ENCODE data around the gene LTB4R2. TPM values are rescaled to one million over a fixed set of nuclear protein-coding genes. Genes with fewer than 3 reads are reported as not detected.

The LTB4R2 gene
- total RNA-seq, 2 experiments from 2014 or later = 15.7 to 37.6 TPM

DNA sequence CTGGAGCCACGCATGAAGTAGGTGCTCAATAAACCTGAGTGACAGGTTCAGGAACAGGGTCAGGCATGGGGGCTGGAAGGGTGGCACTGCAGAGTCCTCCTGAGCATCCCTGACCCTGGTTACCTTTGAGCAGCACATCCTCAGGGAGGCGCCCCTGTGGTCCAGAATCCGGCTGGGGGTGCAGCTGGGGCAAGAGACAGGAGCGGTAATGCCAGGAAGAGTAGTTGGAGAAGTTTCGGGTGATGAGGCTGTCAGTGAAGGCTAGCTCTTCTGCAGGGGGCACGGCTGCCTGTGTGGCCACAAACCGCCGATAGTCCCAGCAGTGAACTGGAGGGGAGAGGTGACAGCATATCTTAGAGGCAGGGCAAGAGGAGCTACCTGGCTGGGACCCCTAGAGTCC lies 40.6 kb upstream of the LTB4R2 start:
- no peak overlapping the region for H3K4me2 ChIP-seq (ENCODE audit: low read length)
- peaks cover 38% of the 10 kb centered on the region for H3K4me1 ChIP-seq (ENCODE audit: insufficient read depth, low read length, poor library complexity, severe bottlenecking)
- DNase-seq (ENCODE audit: low spot score) = no peak
- BruUV-seq (replicated peaks) = no TSS peak
- no peak overlapping the region for H3K27ac ChIP-seq (ENCODE audit: low read depth, low read length, poor library complexity, severe bottlenecking)
- intact Hi-C loops (cut with micrococcal nuclease; ENCODE audit: unreplicated experiment) = no loop called here
- ChIA-PET POLR2A (interaction anchor here (0.6 to 3.2 kb wide), 3 partner anchors 23 to 134 kb away, joined by 3 to 21 read pairs (median 4); no protein-coding TSS in a partner anchor), CTCF (ENCODE audit: unreplicated experiment) (no interaction called here)
- no peaks in the 10 kb centered on the region for H3K9me3 ChIP-seq (ENCODE audit: low read length)
- H4K20me1 ChIP-seq (ENCODE audit: insufficient read depth, low read length) = no peaks in the 10 kb centered on the region
- no peak overlapping the region for H2AFZ ChIP-seq (ENCODE audit: low read length)
- H3K79me2 ChIP-seq (ENCODE audit: insufficient read depth, low read depth, low read length) = no peaks in the 10 kb centered on the region
- TF ChIP-seq EZH2phosphoT487 (IDR thresholded peaks at IDR 0.05; ENCODE audit: borderline replicate concordance, low read depth, low read length) = no peak
- TF ChIP-seq, protein P1, sequence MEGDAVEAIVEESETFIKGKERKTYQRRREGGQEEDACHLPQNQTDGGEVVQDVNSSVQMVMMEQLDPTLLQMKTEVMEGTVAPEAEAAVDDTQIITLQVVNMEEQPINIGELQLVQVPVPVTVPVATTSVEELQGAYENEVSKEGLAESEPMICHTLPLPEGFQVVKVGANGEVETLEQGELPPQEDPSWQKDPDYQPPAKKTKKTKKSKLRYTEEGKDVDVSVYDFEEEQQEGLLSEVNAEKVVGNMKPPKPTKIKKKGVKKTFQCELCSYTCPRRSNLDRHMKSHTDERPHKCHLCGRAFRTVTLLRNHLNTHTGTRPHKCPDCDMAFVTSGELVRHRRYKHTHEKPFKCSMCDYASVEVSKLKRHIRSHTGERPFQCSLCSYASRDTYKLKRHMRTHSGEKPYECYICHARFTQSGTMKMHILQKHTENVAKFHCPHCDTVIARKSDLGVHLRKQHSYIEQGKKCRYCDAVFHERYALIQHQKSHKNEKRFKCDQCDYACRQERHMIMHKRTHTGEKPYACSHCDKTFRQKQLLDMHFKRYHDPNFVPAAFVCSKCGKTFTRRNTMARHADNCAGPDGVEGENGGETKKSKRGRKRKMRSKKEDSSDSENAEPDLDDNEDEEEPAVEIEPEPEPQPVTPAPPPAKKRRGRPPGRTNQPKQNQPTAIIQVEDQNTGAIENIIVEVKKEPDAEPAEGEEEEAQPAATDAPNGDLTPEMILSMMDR (conservative IDR thresholded peaks at IDR 0.05; ENCODE audit: low read length) = no peak
- no peaks in the 10 kb centered on the region for H3K9me2 ChIP-seq (ENCODE audit: insufficient read depth, low read length)
- H3K4me3 ChIP-seq (ENCODE audit: low read depth, low read length, poor library complexity, severe bottlenecking) = no peak overlapping the region
- H3K36me3 ChIP-seq (ENCODE audit: insufficient read depth, low read length) = no peaks in the 10 kb centered on the region

DNA sequence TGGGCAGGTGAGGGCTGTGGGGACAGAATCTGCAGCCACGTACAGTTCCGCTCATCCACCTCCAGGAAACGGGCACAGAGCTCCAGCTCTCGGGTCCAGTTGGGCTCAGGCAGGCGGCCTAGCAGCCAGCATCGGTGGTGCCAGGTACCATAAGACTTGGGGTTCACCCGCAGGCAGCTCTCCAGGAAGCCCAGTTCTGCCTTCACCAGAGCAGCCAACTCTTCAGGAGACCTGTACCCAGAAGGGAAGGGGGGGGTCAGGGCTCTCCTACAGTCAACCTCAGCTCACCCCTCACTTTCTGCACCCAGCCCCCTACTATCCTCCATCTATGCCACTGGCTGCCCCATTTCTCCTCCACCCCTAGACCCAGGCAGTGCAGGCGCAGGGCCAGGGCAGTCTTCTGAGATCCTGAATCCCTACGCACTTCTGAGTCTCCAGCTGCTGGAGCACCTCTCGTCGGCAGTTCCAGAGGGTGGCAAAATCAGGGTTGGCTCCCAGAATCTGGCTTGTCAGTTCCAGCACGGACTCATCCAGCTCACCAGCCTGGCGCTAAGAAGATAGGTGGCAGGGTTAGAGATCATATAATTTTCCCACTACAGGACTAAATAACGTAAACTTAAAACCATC lies 39.9 kb upstream of the LTB4R2 start:
- Histone ChIP-seq H3K4me3 (ENCODE audit: low read depth, low read length, poor library complexity, severe bottlenecking) (peak overlapping the region; percentile 84), H4K20me1 (ENCODE audit: insufficient read depth, low read length) (no peaks in the 10 kb centered on the region), H3K79me2 (ENCODE audit: insufficient read depth, low read depth, low read length) (no peaks in the 10 kb centered on the region), H3K27ac (ENCODE audit: low read depth, low read length, poor library complexity, severe bottlenecking) (no peak overlapping the region), H3K9me2 (ENCODE audit: insufficient read depth, low read length) (no peaks in the 10 kb centered on the region), H3K4me2 (ENCODE audit: low read length) (peak overlapping the region; percentile 82), H2AFZ (ENCODE audit: low read length) (no peak overlapping the region), H3K36me3 (ENCODE audit: insufficient read depth, low read length) (no peaks in the 10 kb centered on the region), H3K9me3 (ENCODE audit: low read length) (no peaks in the 10 kb centered on the region), H3K4me1 (ENCODE audit: insufficient read depth, low read length, poor library complexity, severe bottlenecking) (peaks cover 36% of the 10 kb centered on the region)
- POLR2A ChIA-PET = interaction anchor here (0.6 to 3.2 kb wide), 8 partner anchors 13 to 134 kb away, joined by 3 to 21 read pairs (median 4); partner anchors contain the start of genes GMPR2, MDP1, NEDD8 and TINF2
- no TSS peak for BruUV-seq (replicated peaks)
- CTCF ChIA-PET (ENCODE audit: unreplicated experiment) = interaction anchor here (1.3 kb wide), 1 partner anchor 28 kb away, joined by 5 read pairs; the partner anchor contains the start of gene TINF2
- no peak for TF ChIP-seq EZH2phosphoT487 (IDR thresholded peaks at IDR 0.05; ENCODE audit: borderline replicate concordance, low read depth, low read length)
- TF ChIP-seq, protein P1 (conservative IDR thresholded peaks at IDR 0.05; ENCODE audit: low read length) = no peak
- intact Hi-C loops (cut with micrococcal nuclease; ENCODE audit: unreplicated experiment) = loop anchor here (2.0 kb wide), 1 partner anchor 29 kb away; the partner anchor contains the start of genes DHRS1 and NOP9
- DNase-seq (ENCODE audit: low spot score) = no peak

All from OCI-LY7 (cell line).